PFSK-1 (cell line): ENCODE results near the gene GABBR2.

Source experiments
- POLR2AphosphoS5 ChIP-seq: IDR thresholded peaks from 2 replicates; pipeline ENCODE4 v1.6.1; 2012; ENCODE audit warnings: low read depth, mild to moderate bottlenecking, control low read depth, low read length, moderate library complexity
- REST ChIP-seq, 2 experiments: IDR thresholded peaks; 2 replicates each; pipeline versions ENCODE4 v1.6.1 to v1.8.0; 2011 to 2012; ENCODE audit warnings: low read depth in 2 of 2, low read length in 2 of 2, control low read depth in 1 of 2, inconsistent platforms in 1 of 2, mild to moderate bottlenecking in 1 of 2, moderate library complexity in 1 of 2; ENCODE audit not compliant: insufficient read depth in 1 of 2
- SIN3A ChIP-seq: IDR thresholded peaks from 2 replicates; pipeline ENCODE4 v1.6.1; 2012; ENCODE audit warnings: mild to moderate bottlenecking, low read length, moderate library complexity, borderline replicate concordance; ENCODE audit not compliant: insufficient read depth
- TAF1 ChIP-seq: IDR thresholded peaks from 2 replicates; pipeline ENCODE4 v1.6.1; 2012; ENCODE audit warnings: low read length, control low read depth, borderline replicate concordance; ENCODE audit not compliant: insufficient read depth

GRCh38 chr9:98334796-98335195 is 373.9 kb downstream of the GABBR2 start:
- no peak for TF ChIP-seq TAF1
- no peak for TF ChIP-seq REST (IDR thresholded peaks at IDR 0.05; ENCODE audit: insufficient read depth in 1 of 2, low read depth in 2 of 2, low read length in 2 of 2)
- no peak for TF ChIP-seq POLR2AphosphoS5
- TF ChIP-seq SIN3A: no peak
